NCI-H1092 (cell line): ENCODE data around the gene ZNF14.
A peak's percentile ranks its signal among the peaks of the same experiment; 100 is the strongest.
"Not testable (repeated sequence)": the region's sequence is repeated elsewhere in the genome, so short reads cannot be mapped to it uniquely, and the experiment has no call there.

Experiments used
- DNase-seq: peaks from one replicate; lab custom pipeline; 2025; lab: John Stamatoyannopoulos, UW

The ZNF14 gene

DNA sequence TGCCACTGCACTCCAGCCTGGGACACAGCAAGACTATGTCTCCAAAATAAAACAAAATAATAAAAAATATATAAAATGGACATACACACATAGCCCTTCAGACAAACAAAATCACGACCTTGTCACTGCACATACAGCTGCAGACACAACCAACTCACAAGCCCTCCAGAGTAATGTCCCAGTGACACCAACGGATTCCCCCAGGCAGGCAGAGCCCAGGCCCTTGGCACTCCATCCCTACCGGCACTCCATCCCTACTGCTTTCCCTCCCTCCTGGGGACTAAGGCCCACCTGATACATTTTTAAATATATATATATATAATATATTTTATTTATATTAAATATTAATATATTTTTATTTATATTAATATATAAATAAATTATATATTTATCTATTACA lies 45.8 kb downstream of the ZNF14 start:
- no peak for DNase-seq

DNA sequence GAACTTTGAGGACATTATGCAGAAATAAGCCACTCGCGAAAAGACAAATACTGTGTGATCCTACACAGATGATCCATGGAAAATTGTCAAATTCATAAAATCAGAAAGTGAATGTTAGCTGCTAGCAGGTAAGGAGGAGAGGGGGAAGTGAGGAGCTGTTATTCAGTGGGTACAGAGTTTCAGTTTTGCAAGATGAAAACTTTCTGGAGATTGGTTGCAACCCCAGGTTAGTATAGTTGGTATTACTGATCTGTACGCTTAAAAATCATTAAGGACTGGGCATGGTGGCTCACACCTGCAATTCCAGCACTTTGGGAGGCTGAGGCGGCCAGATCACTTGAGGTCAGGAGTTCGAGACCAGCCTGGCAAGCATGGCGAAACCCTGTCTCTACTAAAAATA lies 46.3 kb downstream of the ZNF14 start:
- DNase-seq, result no peak

DNA sequence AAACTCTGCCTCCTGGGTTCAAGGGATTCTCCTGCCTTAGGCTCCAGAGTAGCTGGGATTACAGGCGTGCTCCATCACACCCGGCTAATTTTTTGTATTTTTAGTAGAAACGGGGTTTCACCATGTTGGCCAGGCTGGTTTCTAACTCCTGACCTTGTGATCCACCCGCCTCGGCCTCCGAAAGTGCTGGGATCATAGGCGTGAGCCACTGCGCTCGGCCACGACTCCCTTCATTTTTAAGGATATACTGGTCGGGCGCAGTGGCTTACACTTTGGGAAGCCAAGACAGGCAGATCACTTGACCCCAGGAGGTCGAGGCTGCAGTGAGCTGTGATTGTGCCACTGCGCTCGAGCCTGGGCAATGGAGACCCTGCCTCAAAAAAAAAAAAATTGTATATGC lies 46.8 kb downstream of the ZNF14 start:
- not testable (repeated sequence) for DNase-seq

DNA sequence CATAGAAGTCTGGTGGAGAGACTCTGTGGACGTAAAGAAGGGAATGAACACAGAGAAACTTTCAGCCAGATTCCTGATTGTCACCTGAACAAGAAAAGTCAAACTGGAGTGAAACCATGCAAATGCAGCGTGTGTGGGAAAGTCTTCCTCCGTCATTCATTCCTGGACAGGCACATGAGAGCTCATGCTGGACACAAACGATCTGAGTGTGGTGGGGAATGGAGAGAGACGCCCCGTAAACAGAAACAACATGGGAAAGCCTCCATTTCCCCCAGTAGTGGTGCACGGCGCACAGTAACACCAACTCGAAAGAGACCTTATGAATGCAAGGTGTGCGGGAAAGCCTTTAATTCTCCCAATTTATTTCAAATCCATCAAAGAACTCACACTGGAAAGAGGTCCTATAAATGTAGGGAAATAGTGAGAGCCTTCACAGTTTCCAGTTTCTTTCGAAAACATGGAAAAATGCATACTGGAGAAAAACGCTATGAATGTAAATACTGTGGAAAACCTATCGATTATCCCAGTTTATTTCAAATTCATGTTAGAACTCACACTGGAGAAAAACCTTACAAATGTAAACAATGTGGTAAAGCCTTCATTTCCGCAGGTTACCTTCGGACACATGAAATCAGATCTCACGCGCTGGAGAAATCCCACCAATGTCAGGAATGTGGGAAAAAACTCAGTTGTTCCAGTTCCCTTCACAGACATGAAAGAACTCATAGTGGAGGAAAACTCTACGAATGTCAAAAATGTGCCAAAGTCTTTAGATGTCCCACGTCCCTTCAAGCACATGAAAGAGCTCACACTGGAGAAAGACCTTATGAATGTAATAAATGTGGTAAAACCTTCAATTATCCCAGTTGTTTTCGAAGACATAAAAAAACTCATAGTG lies 53.5 kb downstream of the ZNF14 start:
- no peak for DNase-seq

DNA sequence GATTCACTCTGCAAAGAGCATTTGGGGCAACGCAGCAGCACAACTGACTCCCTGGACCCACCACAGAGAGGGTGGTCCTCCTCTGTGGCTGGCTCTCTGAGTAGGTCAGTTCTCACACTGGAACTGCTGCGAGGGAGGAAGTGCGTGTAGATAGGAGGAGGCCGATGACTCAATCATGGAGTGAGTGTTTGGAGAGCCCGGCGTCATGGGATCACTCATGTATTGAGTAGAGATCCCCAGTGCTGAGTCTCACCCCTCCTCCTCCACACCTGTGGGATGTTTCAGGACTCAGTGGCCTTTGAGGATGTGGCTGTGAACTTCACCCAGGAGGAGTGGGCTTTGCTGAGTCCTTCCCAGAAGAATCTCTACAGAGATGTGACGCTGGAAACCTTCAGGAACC lies 55.3 kb downstream of the ZNF14 start:
- no peak for DNase-seq

DNA sequence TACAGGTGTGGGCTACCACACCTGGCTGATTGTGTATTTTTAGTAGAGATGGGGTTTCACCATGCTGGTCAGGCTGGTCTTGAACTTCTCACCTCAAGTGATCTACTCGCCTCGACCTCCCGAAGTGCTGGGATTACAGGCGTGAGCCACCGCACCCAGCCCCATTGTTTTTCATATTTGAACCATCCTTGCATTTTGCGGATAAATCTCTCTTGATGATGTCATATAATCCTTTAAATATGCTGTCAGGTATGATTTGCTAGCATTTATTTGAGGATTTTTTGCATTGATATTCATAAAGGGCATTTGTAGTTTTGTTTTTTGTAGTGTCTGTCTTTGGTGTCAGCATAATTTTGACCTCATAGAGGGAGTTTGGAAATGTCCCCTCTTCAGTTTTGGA lies 58.6 kb downstream of the ZNF14 start:
- DNase-seq, result no peak

DNA sequence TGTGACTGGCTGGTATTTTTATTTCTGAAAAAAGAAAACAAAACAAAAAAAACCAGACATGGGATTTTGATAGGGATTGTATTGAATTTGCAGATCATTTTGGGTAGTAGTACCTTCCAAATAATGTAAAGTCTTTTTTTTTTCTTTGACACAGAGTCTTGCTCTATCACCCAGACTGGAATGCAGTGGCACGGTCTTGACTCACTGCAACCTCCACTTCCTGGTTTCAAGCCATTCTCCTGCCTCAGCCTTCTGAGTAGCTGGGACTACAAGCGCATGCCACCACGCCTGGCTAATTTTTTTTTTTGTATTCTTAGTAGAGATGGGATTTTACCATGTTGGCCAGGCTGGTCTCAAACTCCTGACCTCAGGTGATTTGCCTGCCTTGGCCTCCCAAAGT lies 60.1 kb downstream of the ZNF14 start:
- no peak for DNase-seq

DNA sequence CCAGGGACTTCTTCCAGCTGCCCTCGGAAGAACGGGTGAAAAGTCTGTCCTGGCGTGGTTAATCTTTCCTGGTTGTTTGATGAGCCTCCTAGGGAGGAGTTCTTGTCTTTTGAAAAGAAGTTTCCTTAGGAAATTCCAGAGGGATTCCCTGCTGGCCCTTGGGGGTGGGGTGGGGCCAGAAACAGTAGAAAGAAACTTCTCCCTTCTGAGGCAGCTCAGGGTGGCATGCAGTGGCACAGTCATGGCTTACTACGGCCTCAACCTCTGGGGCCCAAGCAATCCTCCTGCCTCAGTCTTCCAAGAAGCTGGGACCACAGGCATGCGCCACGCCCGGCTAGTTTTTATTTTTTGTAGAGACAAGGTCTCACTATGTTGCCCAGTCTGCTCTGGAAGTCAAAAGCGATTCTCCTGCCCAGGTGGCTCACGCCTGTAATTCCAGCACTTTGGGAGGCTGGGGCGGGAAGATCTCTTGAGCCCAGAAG lies 62.8 kb downstream of the ZNF14 start:
- no peak for DNase-seq

DNA sequence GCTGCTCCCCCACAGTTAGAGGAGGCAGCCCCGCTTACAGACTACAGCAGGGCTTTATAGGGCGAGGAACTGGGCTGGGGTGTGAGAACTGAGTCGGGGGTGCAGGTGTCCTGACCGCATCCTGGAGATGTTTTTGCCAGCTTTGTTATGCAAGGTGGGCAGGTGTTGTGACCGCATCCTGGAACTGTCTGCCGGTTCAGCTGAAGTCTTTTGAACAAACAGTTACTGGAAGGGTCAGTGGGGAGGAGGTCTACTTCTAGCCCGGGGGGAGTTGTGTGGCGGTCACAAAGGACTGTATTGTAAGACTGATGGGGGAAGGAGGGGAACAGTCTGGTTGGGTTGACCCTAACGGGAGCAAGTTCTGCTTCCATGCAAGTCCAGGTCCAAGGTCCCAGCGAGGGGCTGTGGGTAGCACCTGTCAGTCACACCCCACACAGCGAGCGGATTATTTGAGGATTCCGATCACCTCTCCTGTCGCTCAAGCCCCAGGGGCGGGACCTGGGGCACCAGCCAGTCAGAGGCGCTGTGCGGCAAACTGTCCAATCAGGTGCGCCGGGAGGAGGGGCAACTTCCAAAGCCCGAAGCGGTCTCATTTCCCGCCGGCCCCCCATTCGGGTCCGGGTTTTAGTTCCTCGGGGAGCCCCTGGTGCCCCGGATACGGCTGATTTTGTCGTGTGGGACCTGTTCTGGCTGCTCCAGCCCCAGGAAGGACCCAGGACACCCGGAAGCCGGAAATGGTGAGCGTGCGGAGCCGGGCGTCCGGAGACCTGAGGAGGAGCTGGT lies 64.5 kb downstream of the ZNF14 start, which contains the start of gene ZNF101:
Gene ZNF101 (plus strand): TSS at position 610 of the 783 bp plus-strand sequence. CDS start 125 bp downstream, at position 735.
- DNase-seq, result peak; percentile 81

DNA sequence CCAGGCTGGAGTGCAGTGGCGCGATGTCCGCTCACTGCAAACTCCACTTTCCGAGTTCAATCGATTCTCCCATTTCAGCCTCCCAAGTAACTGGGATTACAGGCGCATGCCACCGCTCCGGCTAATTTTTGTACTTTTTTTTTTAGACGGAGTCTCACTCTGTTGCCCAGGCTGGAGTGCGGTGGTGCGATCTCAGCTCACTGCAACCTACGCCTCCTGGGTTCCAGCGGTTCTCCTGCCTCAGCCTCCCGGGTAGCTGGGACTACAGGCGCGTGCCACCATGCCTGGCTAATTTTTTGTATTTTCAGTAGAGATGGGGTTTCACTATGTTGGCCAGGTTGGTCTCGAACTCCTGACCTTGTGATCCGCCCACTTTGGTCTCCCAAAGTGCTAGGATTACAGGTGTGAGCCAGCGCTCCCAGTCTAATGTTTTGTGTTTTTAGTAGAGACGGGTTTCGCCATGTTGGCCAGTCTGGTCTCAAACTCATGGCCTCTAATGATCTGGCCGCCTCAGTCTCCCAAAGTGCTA lies 67.4 kb downstream of the ZNF14 start:
- DNase-seq, result not testable (repeated sequence)

DNA sequence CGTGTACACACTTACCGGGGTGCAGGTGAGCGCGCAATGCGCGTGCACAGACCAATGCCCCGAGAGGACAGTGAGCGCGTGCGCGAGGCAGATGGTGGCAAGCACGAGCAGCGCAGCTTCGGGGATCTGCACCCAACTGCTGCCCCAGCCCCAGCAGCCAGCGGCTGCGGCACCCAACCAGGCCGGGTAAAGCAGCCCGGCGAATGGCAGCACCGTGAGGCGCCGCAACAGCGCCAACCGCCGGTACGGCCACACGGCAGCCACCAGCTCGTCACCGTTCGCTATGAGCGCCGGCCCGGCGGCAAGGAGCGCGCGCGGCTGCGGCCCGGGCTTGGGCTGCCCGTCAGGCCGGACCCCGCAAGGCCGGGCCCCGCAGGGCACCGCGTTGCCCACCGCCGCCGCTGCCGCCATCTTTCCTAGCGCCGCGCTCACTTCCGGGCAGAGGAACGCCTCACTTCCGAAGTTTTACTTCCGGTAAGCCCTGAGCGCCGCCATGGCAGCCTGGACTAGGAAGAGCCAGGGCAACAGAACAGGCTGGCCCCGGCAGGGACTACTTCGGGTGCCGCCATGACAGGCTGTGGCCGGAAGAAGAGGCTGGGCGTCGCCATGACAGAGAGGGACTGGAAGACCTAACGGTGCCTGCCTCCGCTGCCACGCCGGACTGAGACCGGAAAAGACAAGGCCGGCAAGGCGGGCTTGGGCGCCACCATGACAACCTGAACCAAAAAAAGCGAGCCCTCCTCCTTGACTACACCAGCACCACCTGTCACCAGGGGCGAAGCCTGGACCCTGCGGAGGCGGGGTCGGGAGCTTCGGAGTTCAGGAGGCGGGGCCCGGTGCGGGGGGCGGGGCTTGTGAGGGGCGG lies 69.4 kb downstream of the ZNF14 start, which contains the start of gene ATP13A1:
Gene ATP13A1 (minus strand): TSS at position 421 of the 865 bp plus-strand sequence. CDS start 10 bp downstream, at position 411.
- peak; percentile 98 for DNase-seq

DNA sequence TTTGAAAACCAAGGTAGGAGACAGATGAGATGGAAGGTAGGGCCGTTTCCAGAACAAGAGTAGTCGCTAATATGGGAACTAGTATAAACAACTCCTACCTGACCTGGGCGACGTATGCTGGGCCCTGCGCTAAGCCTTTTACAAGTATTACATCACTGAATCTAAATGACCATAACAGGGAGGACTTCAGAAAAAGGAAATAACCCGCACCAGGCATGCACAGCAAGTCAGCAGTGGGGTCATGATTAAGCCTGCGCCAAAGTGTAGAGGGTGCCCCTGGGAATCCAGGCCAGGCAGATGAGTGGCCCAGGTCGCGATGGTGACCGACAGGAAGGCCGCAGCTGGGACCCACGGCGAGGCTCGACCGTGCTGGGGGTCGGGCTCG lies 70.0 kb downstream of the ZNF14 start:
- no peak for DNase-seq

DNA sequence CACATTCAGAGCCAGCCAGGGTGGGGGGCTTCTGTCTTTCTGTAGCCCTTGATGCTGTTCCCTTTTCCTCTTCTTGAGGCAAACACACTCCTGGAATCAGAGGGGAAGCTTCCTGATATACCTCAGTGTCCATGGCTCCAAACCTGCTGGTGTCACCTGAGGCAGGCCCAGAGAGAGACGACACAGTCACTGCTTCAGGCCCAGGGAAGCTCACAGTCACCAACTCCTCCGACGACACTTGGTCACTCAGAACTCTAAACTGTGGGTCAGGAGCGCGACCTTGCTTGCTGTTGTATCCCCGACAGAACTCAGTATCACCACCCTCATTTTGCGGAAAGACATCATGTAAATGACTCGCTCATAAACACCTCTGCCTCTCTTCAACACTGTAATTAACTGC lies 70.6 kb downstream of the ZNF14 start:
- no peak for DNase-seq

DNA sequence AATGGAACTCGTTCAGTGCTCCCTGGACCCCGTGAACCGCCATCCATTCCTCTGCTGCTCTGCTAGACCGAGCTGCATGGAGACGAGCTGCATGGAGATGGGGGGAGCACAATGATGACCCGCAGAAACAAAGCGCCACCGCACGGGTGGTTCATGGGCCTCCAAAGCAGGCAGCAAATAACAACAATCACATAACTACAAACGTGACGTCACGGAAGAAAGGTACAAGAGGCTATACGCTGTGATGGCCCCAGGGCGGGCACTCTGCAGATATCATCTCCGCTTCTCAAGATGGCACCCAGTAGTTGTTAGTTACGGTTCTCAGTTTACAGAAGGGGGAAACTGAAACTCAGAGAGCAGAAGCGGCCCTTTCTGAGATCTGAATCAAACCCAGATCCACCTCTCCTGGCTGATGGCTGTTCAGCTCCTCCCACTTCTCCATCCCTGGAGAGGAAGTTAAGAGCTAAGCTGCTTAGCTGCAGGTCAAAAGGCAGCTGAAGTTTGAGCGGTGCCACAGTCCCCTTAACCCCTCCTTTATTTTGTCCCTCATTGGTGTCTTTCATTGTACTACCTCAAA lies 71.1 kb downstream of the ZNF14 start:
- DNase-seq, result no peak

DNA sequence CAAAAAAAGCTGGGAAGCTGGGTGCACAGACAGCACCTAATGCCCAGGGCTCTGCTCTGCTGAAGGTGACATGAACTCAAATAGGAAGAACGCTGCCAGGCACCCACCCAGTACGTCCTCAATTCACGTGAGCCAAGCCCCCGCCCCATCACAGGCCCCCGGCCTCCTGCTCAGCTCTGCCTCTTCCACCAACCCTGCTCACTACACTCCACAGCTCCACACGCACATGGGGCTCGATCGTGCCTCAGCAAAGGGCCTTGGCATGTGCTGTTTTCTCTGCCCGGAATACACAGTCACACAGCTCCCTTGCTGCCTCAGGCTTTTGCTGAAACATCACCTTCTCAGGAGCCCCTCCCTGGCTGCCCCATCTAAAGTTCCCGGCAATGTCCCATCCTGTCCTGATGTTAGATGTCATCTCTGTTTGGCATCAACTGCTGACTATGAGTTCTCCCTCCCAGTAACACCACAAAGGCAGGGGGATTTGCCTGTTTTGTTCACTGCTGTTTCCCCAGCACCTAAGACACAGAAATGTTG lies 71.7 kb downstream of the ZNF14 start:
- no peak for DNase-seq
